Activated gamma-delta T cell treated with Interleukin-2 at 50 U/mL for 16 hours (primary cell): ENCODE data around the gene KLC1.
A peak's percentile ranks its signal among the peaks of the same experiment; 100 is the strongest.
"Not testable (repeated sequence)": the region's sequence is repeated elsewhere in the genome, so short reads cannot be mapped to it uniquely, and the experiment has no call there.

Experiments used
- DNase-seq: peaks from one replicate; pipeline ENCODE4 v3.0.0-alpha.2; 2020

KLC1 gene

DNA sequence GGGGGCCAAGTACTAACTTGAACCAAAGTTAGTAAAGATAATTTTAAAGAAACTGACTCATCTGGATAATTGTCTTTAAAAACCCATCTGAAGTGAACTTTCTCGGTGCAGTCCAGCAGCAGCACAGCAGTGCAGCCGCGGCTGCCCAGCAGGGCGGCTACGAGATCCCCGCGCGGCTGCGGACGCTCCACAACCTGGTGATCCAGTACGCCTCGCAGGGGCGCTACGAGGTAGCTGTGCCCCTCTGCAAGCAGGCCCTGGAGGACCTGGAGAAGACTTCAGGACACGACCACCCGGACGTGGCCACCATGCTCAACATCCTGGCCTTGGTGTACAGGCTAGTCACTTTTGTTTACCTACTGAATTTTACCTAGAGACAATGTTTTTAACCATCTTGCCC, 33.6 kb downstream of the KLC1 start:
- DNase-seq, result no peak

DNA sequence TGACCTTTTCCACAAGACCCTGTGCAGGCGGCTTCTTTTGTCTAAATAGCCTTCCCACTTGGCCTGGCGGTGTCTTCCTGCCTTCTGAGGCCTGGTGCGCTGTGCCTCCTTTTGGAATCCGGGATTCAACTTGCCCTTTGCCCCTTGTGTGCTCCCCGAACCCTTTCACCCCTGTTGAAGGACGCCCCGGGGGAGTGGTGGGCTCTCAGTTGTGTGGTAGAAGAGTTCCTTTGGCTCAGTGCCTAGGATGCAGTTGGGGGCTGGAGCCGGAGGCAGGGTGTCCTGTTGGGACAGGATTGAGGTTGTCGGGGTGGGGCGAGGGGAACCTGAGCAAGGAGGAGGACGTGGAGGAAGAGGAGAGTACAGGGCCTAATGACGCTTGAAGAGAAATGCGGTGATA, 34.5 kb downstream of the KLC1 start:
- DNase-seq, result no peak

DNA sequence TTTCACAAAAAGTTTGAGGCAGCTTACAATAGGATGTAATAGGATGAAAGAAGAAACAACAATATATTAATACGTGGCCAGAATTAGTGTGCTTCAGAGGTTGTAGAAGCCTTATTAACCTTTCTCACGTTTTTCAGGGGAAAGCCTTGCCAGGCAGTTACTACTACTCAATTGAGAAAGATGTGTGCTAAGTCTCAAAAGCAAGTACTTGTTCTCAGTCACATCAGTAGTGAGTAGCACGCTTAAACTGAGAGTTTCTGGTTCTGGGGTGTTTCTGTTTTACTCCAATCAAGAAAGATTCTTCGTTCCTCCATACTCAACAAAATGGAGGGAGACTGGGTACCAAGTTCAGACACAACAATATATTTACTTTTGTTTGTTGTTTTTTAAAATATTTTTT, 38.7 kb downstream of the KLC1 start:
- no peak for DNase-seq

DNA sequence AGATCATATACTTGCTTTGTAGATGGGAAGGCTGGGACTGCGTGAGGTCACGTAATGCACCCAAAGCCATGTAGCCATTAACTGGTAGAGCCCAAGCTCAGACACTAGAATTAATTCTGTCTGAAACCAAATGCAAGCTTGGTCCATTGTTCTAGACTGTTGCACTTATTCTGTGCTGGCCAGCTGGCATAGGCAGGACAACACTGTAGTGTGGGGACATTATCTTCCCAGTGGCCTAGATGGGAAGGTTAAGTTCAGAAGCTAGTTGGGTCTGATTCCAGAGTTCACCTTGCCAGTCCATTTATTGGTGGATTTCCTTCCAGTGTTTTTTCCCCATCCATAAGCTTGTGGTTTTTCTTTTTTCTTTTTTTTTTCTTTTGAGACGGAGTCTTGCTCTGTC, 39.1 kb downstream of the KLC1 start:
- no peak for DNase-seq

DNA sequence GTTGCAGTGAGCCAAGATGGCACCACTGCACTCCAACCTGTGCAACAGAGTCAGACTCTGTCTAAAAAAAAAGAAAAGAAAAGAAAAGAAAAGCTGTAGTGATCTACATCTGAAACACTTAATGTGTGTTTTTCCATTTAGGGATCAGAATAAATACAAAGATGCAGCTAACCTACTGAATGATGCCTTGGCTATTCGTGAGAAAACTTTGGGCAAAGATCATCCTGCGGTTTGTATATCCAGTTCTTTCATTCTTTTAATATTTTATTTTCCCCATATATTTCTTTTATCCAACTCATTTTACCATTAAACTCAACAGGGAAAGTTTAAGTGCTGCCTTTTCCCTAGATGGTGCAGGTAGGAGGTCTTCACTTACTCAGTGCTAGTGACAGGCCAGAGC, 40.4 kb downstream of the KLC1 start:
- DNase-seq, result no peak

DNA sequence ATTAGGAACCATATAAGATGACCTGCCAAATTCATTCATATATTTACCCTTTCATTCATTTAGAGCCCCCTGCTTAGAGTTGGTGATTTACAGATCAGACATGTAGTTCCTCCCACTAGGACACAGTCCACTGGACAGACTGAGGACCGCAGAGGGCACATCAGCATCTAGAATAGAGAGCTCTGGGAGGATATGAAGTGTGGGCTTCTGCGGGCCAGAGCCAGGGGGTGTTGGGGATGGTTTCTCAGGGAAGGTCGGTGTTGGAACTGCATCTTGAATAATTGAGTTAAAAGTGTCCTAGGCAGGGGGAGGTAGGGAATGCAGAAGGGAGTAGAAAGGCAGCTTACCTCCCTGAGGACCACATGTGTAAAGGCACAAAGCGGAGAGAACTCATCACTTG, 42.9 kb downstream of the KLC1 start:
- no peak for DNase-seq

DNA sequence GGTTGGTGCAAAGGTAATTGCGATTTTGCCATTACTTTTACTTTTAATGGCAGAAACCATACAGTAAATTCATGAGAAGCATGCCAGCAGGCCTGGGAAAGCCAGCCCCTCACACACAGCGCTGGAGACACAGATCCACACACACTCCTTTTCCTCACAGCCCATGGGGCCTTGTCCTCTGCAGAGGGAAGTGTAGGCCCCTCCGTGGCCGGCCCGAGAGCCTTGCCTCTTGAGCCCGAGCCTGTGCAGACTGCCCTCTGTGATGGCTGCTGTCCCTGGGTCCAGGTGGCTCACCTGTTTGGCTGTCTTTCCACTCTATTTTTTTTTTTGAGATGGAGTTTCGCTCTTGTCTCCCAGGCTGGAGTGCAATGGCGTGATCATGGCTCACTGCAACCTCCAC, 46.9 kb downstream of the KLC1 start:
- DNase-seq, result no peak

DNA sequence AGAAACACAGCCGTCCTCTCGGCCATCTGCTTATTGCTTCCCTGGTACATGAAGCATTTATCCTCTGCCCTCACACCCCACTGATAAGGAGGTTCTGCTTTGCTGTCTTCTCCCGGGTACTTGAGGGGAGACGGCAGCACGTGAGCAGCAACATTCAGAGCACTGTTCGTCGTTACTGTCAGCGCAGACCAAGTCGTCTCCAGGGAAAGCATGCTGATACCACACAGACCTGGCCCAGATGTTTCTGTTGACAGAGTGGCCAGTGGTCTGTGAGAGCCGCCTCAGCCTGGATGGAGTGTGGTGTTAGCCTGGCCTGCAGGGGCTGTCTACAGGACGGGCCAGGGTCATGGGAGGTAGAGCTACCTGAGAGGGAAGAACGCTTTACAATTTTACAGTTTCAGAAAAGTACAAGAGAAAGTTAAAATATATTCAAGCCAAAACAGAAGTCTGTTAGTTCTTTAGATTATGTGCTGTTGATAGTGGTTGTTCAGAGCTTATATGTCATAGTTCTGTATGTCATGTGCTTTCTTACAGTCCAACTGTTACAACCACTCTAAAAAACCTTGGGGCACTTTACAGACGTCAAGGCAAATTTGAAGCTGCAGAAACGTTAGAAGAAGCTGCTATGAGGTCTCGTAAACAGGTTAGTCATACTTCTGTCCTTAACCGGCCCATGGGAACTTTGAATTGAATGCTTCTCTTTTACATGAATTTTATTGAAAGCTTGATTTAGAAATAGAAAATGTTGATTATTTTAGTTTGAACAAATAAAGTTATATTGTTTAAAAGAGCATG, 48.1 kb downstream of the KLC1 start:
- DNase-seq, result no peak

DNA sequence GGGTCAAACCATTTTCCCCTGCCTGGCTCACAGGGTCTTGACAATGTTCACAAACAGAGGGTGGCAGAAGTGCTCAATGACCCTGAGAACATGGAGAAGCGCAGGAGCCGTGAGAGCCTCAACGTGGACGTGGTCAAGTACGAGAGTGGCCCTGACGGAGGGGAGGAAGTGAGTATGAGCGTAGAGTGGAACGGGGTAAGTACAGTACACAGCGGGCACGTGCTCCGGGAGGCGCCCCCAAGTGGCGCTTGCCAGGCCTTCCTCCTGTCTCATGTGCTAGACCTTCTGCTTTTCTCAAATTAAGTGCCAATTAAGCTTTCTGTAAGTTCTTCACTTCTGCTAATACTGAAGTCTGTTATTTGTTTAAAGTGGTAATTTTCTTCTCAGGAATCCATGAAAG, 50.3 kb downstream of the KLC1 start:
- DNase-seq, result peak; percentile 20

DNA sequence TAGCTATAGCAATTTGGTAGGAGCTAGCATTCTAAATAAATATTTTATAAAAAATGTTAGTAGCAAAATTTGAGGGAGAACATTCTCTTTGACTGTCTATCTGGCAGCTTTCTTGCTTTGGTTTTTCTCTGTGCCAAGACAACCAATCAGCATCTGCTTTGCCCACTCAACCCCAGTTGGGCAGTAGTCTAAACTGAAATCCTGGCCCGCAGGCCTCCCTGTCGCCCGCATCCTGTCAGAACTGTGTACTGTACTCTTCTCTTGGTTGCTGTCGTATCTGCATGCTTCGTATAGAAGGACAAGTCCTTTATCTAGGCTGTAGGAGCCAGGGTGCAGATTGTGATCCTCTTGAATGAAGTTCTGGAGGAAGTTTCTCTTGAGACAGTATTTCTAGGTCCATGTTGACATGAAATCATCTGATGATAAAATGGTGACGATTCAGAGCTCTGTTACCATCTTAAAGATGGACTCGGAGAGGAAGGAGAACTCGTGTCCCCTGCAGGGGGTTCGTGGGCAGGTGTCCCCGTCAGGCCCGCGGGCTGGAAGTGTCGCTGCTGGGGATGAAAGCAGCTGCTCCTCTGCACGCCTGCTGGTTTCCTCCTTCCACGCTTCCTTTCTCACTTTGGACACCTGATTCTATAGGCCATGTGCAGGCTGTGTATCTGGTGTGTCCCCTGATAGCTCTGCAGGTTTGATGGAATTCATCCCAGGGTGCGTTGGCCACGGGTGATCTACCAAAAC, 51.6 kb downstream of the KLC1 start:
- DNase-seq, result no peak

DNA sequence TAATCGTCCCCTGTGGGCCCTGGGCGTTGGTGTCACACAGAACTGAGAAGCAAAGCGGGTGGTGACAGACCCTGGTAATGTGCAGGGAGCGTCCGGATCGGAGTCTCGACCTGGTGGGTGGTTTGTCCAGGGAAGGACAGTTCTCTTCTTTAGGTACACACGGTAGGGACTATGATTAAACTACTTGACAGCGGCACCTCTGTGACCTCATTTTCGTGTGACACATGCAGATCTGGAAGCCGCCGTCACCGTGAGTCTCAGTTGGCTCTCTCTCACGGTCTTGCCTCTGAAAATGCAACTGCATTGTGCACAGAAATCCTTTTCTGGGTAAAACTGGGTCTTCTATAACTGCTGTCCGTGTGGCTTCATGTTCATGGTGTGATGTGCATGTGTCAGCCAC, 54.1 kb downstream of the KLC1 start:
- no peak for DNase-seq

DNA sequence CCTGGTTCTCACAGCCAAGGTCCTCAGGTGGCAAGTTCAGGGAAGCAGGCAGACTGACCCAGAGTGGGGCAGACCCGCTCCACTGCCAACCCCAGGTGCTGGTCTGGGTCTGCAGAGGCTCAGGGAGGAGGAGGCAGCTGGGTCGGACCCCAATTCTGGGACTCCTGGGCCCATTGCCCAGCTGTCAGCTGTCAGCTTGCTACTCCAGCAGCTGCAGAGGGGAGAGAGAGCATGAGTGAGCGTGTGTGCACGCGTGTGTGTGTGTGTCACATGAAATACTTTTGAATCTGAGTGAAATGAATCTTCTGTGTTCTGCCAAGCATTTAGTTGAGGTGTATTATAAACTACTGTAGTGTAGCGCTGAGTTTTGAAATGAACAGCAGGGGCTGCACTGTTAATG, 55.5 kb downstream of the KLC1 start:
- no peak for DNase-seq

DNA sequence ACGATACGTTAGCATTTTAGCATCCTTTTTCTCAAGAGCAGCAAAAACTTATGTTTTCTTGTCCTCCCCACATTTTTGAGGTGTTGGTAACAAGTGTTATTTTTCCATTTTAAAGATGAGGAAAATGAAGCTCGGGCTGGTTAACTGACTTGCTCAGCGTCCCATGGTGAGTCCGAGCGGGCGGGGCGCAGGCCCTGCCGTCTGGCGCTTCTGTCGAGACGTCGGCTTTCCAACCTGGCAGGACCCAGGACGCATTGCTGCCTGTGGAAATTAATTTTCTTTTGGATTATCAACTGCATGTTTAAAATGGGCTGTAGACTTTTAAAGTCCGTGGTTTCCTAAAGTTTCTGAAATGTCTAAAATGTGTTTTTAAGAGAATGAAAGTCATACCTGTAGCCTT, 55.9 kb downstream of the KLC1 start:
- DNase-seq, result no peak

DNA sequence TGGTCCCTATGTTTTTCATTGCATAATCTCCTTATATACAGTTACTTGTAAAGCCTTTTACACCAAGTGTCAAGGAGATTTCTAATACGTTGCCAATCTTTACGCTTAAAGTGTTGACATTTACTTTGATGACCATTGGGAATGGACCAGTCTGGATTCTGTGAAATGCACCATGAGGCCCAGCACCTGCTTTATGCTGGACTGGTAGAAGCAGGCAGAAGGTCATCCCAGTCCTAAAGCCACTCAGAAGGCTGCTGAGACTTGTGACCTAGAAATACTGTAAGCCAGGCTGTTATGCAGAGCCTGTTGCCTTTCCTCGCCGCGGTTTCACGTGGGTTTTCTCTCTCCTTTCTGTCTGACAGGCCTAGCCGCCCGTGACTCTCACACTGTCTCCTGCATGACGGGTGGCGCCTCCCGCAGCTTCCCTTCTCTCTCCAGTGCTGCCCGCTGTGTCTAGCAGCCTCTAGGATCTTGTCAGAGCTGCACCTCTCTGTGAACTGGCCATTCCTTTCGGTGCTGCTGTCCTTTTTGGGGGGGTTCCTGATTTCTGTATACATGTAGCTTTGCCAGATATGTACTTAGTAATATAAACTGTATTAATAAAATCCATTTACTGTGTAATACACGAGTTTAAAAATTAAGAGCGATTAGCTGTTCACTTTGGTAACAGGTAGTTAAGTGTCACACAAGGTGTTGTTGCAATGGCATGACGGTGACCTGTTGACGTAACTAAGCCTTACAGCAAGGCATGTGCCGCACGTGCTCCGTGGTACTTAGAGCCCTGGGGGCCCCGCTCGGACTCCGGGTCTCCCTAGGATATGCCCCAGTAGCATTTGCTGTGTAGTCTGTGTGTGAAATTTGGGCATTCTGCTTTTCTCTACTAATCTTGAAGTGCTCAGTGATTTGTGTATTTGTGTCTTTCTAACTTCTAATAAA, 56.5 kb downstream of the KLC1 start:
- DNase-seq, result no peak

DNA sequence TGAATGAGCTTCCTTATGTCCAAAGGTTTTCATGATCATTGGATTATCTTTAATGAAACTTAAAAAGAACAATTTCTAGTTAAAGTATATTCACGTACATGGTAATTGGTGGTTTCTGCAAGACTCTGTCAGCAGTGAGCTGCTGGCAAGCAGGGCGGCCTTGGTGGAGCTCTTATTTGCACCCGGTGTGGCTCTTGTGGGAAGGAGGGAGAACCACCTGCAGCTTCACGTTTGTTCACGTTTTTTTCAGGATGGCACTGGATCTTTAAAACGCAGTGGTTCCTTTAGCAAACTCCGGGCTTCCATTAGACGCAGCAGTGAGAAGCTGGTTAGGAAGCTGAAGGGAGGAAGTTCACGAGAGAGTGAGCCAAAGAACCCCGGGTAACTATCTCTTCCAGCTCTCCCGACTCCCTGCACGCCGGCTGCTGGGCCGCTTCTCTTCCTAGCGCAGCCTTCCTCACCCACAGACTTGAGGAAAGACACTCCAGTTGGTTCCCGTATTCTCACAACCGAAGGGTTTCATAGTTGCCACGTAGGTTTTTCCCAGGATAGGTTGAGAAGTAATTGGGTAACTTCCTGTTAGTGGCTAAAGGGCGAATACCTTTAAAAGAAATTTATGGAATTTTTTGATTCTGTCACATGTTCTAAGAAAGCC, 57.9 kb downstream of the KLC1 start:
- no peak for DNase-seq

DNA sequence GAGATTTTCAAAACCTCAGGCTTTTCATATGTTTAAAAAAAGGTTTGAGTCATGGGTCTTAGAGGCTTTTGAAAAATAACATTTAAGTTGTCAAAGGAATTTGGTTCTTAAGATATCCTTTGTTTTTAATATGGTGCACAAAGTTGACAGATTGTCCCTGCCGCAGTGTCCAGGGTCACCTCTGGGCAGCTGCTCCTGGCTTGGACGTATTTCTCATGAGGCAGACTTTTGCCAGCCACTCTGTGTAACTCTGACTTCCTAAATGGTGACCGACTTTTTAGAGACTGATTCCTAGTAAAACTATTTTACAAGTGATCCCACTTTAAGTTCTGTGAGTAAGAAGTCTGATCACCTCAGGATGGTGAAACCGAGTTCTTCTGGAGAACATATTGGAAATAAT, 58.7 kb downstream of the KLC1 start:
- DNase-seq, result no peak

DNA sequence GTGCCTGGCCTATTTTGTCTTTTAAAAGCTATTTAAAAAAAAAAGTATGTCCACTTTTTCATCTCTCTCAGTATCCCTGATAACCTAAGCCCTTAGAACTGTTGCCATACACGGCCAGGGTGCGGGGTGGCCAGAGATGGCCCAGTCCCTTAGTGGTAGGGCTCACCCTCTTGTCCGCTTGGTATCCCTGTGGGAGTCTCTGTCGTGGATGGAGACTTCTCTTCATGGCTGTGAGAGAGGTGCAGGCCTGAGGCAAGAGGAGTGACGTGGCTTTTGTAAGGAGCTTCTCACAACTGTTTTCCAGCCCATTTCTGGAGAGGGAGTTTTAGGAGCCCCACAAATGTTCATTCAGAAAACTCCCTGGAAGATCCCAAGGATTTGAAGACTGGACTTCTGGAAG, 59.4 kb downstream of the KLC1 start:
- no peak for DNase-seq

DNA sequence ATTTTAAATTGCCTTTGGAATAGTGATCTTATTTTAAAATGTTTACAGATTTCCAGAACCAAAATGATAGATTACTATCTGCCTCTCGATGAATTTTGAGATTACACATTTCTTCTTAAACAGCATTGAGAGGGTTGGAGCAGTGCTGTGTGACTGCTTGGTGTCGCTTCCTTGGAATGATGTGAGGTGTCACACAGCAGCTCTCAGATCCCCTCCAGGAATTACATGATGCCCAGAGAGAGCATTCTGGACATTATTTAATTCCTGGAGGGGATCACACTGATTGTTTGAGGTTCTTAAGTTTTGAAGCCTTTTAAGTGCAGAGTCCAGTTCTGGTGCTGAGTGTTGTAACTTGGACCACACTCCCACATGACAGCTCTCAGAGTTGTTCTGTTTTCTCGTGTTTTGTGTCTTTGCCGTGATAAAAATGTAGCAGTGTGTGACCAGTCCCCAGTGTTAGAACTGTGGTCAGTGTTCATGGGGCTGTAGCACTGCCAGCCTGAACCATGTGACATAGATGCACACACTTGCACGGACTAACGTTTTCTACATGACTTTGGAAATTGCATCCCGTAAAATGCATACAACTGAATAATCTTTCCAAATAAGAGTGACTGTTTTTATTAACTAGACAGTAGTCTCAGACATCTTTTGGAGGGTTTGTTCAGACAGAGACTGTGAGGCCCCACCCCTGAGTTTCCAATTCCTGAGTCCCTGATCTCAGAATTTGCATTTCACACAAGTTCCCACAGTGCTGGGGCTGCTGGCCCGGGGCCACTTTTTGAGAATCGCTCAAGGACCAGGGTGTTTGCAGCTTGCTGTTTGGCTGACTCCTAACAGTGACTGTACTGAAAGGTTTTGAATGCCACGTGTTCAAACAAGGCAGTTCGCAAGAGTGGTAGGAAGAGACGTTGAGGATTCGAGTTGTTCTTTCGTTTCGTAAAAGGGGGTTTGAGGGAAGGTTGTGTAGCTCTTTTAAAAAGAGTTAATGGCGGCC, 60.2 kb downstream of the KLC1 start:
- no peak for DNase-seq

DNA sequence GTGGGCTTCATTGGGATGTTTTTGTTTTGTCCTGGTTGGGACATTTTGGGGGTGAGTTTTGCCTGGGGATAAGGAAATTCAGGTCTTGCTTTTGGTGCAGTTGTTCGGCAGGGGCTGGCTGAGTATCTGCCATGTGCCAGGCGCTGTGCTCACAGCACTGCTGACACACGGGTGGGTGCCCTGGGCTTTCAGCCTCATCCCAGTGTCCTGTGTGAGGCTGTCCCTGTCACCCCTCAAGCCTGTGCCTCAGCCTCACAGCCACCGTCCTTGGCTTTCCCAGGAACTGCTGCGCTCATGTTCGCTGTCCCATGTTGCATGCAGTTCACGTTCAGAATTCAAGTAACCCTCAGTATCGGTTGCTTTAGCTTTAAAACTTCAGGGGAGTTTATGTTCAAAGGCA, 61.3 kb downstream of the KLC1 start:
- DNase-seq, result no peak

DNA sequence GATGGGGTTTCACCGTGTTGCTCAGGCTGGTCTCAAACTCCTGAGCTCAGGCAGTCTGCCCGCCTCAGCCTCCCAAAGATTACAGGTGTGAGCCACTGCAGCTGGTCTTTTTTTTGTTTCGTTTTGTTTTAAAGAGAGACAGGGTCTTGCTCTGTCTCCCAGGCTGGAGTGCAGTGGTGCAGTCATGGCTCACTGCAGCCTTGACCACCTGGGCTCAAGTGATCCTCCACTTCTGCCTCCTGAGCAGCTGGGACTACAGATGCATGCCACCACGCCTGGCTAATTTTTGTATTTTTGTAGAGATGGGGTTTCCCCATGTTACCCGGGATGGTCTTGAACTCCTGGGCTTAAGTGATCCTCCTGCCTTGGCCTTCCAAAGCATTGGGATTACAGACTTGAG, 62.6 kb downstream of the KLC1 start:
- DNase-seq, result not testable (repeated sequence)

DNA sequence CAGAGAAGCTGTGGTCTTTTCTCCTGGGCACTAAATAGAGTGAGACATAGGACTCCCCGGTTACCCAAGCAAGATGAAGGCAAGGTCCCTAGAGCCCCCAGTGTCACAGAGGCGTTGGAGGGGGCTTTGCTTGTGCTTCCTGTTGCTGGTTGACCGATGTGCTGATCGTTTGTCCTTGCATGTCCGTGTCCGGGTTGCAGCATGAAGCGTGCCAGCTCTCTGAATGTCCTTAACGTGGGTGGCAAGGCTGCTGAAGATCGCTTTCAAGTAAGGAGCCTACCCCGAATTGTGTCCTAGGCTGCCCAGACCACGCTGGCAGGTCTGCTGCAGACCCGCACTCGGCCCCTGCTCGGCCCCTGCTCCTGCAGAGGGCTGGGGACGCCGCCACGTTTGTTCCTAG, 63.1 kb downstream of the KLC1 start:
- DNase-seq, result no peak

DNA sequence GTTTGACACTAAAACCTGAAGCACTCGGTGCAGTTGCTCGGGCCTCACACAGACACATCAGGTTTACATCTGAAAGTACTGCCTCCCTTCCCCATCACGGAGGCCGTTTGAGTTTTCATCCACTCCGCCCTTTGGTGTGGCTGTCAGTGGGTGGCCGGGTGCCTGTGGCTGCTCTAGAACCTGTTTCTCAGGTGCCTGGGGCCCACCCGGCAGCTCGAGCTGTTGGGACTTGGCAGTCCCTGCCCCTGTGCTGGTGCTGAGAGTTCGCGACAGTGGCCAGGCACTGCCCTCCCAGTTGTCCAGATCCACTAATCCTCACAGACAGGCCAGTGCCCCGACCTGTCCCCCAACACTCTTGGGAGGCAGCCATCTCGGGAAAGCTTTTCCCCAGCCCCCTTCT, 63.9 kb downstream of the KLC1 start:
- no peak for DNase-seq
